HepG2 (cell line): Measurements from ENCODE around the gene ZMYM4. TPM values are rescaled to one million over a fixed set of nuclear protein-coding genes. Genes with fewer than 3 reads are reported as not detected.
A peak's percentile ranks its signal among the peaks of the same experiment; 100 is the strongest.

Experiments used
- BCL6 ChIP-seq: IDR thresholded peaks from 2 replicates; pipeline ENCODE4 v1.6.1; 2016; ENCODE audit warnings: missing genetic modification reagents, missing compliant biosample characterization
- BRD4 ChIP-seq: sonication (generic); formaldehyde crosslinking; IDR thresholded peaks from 2 replicates; pipeline ENCODE4 v1.4.0; 2020; ENCODE audit warnings: missing genetic modification reagents
- EZH2 ChIP-seq: conservative IDR thresholded peaks from 2 replicates; pipeline ENCODE4 v1.6.1; 2012; ENCODE audit warnings: mild to moderate bottlenecking, low read depth, low read length, moderate library complexity
- NFE2L1 ChIP-seq: sonication (generic); formaldehyde crosslinking; IDR thresholded peaks from 2 replicates; pipeline ENCODE4 v1.4.0; 2020; ENCODE audit warnings: missing genetic modification reagents, mild to moderate bottlenecking, borderline replicate concordance
- PATZ1 ChIP-seq: sonication (generic); formaldehyde crosslinking; IDR thresholded peaks from 2 replicates; pipeline ENCODE4 v1.4.0; 2020; ENCODE audit warnings: missing genetic modification reagents
- PHF8 ChIP-seq: sonication (generic); formaldehyde crosslinking; IDR thresholded peaks from 2 replicates; pipeline ENCODE4 v1.5.0; 2020; ENCODE audit warnings: missing genetic modification reagents
- SALL1 ChIP-seq: sonication (generic); formaldehyde crosslinking; IDR thresholded peaks from 2 replicates; pipeline ENCODE4 v1.8.0; 2022; ENCODE audit warnings: mild to moderate bottlenecking, missing genetic modification reagents
- ZBTB34 ChIP-seq: sonication (generic); formaldehyde crosslinking; IDR thresholded peaks from 2 replicates; pipeline ENCODE4 v1.8.0; 2022; ENCODE audit warnings: mild to moderate bottlenecking, missing genetic modification reagents
- ZKSCAN8 ChIP-seq: IDR thresholded peaks from 2 replicates; pipeline ENCODE4 v1.6.1; 2016; ENCODE audit warnings: borderline replicate concordance, missing genetic modification reagents, missing compliant biosample characterization
- ZNF501 ChIP-seq: sonication (generic); formaldehyde crosslinking; IDR thresholded peaks from 2 replicates; pipeline ENCODE4 v1.5.1; 2020; ENCODE audit warnings: mild to moderate bottlenecking, moderate library complexity, missing genetic modification reagents
- ZNF7 ChIP-seq: IDR thresholded peaks from 2 replicates; pipeline ENCODE4 v1.6.1; 2016; ENCODE audit warnings: missing biosample characterization, missing genetic modification reagents
- polyA plus RNA-seq, 8 experiments: library from polyadenylated mRNA; depleted of rRNA in 3 of 8; stranded (reverse) in 7 of 8; unstranded in 1 of 8; fragments of >200 nt; fragmentation: Illumina TruSeq in 4 of 8; extraction: Trizol in 4 of 8; gene quantifications; 2 replicates each; pipeline versions ENCODE4 v1.2.1 to v1.2.3, GENCODE V29; 2011 to 2016; ENCODE audit warnings: low read depth in 4 of 8, missing spikeins in 1 of 8, mixed read lengths in 1 of 8; ENCODE audit not compliant: insufficient read depth in 1 of 8
- total RNA-seq, 5 experiments: library from RNA; depleted of rRNA; stranded (reverse); fragments of >200 nt; fragmentation: Illumina TruSeq; extraction: Trizol; gene quantifications; 2 replicates each; pipeline ENCODE4 v1.2.3, GENCODE V29; 2016; ENCODE audit warnings: low read depth in 1 of 5
- TF ChIP-seq, protein P1 (sequence below): sonication (generic); formaldehyde crosslinking; IDR thresholded peaks from 2 replicates; pipeline ENCODE4 v1.4.0; 2020; ENCODE audit warnings: missing genetic modification reagents
- TF ChIP-seq, protein P2 (sequence below): sonication (generic); formaldehyde crosslinking; IDR thresholded peaks from 2 replicates; pipeline ENCODE4 v1.4.0; 2020; ENCODE audit warnings: mild to moderate bottlenecking, missing genetic modification reagents
- TF ChIP-seq, protein P3 (sequence below): sonication (generic); formaldehyde crosslinking; IDR thresholded peaks from 2 replicates; pipeline ENCODE4; 2020; ENCODE audit warnings: missing genetic modification reagents, mild to moderate bottlenecking, borderline replicate concordance

The ZMYM4 gene
- total and polyA plus RNA-seq, 2 of the 13 experiments (the other 11 are each of a cell fraction or from before 2014, with no cell fraction given), result 13.9 to 37.6 TPM

- TF ChIP-seq, protein P1, sequence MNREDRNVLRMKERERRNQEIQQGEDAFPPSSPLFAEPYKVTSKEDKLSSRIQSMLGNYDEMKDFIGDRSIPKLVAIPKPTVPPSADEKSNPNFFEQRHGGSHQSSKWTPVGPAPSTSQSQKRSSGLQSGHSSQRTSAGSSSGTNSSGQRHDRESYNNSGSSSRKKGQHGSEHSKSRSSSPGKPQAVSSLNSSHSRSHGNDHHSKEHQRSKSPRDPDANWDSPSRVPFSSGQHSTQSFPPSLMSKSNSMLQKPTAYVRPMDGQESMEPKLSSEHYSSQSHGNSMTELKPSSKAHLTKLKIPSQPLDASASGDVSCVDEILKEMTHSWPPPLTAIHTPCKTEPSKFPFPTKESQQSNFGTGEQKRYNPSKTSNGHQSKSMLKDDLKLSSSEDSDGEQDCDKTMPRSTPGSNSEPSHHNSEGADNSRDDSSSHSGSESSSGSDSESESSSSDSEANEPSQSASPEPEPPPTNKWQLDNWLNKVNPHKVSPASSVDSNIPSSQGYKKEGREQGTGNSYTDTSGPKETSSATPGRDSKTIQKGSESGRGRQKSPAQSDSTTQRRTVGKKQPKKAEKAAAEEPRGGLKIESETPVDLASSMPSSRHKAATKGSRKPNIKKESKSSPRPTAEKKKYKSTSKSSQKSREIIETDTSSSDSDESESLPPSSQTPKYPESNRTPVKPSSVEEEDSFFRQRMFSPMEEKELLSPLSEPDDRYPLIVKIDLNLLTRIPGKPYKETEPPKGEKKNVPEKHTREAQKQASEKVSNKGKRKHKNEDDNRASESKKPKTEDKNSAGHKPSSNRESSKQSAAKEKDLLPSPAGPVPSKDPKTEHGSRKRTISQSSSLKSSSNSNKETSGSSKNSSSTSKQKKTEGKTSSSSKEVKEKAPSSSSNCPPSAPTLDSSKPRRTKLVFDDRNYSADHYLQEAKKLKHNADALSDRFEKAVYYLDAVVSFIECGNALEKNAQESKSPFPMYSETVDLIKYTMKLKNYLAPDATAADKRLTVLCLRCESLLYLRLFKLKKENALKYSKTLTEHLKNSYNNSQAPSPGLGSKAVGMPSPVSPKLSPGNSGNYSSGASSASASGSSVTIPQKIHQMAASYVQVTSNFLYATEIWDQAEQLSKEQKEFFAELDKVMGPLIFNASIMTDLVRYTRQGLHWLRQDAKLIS, result no peak
- TF ChIP-seq ZNF7 (CRISPR knock-in tag), result no peak
- peak; percentile 48; the same call in 1 of the 2 replicates for TF ChIP-seq ZNF501 (CRISPR knock-in tag)
- peak; percentile 75 for TF ChIP-seq PATZ1
- peak; percentile 48; the same call in 1 of the 2 replicates for TF ChIP-seq PHF8 (CRISPR knock-in tag)
- TF ChIP-seq NFE2L1 (CRISPR knock-in tag), result no peak
- TF ChIP-seq BRD4 (CRISPR knock-in tag), result 0 out of 2 replicates have a peak, but pooled peaks have one; percentile 15
- TF ChIP-seq, protein P2, sequence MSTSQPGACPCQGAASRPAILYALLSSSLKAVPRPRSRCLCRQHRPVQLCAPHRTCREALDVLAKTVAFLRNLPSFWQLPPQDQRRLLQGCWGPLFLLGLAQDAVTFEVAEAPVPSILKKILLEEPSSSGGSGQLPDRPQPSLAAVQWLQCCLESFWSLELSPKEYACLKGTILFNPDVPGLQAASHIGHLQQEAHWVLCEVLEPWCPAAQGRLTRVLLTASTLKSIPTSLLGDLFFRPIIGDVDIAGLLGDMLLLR, result no peak
- TF ChIP-seq BCL6 (CRISPR knock-in tag), result 0 out of 2 replicates have a peak, but pooled peaks have one; percentile 22
- no peak for TF ChIP-seq EZH2
- peak; percentile 16 for TF ChIP-seq SALL1 (CRISPR knock-in tag)
- TF ChIP-seq, protein P3, sequence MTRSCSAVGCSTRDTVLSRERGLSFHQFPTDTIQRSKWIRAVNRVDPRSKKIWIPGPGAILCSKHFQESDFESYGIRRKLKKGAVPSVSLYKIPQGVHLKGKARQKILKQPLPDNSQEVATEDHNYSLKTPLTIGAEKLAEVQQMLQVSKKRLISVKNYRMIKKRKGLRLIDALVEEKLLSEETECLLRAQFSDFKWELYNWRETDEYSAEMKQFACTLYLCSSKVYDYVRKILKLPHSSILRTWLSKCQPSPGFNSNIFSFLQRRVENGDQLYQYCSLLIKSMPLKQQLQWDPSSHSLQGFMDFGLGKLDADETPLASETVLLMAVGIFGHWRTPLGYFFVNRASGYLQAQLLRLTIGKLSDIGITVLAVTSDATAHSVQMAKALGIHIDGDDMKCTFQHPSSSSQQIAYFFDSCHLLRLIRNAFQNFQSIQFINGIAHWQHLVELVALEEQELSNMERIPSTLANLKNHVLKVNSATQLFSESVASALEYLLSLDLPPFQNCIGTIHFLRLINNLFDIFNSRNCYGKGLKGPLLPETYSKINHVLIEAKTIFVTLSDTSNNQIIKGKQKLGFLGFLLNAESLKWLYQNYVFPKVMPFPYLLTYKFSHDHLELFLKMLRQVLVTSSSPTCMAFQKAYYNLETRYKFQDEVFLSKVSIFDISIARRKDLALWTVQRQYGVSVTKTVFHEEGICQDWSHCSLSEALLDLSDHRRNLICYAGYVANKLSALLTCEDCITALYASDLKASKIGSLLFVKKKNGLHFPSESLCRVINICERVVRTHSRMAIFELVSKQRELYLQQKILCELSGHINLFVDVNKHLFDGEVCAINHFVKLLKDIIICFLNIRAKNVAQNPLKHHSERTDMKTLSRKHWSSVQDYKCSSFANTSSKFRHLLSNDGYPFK, result peak; percentile 38; the same call in 1 of the 2 replicates
- peak; percentile 22; the same call in 1 of the 2 replicates for TF ChIP-seq ZKSCAN8 (CRISPR knock-in tag)
- no peak for TF ChIP-seq ZBTB34 (CRISPR knock-in tag)
Measured at GRCh38 chr1:35268282-35269200, at the start of gene ZMYM4 (continued).
